Heart right ventricle (tissue), 16 donors: ENCODE results near the gene TP63. TPM values are rescaled to one million over a fixed set of nuclear protein-coding genes. Genes with fewer than 3 reads are reported as not detected.

ENCODE experiments used
- ATAC-seq, 8 donors: fragments of 200-7000 bp; cut with Tn5 transposase; one replicate each; pipeline ENCODE4 v1.9.1; 2020; ENCODE audit warnings: mild to moderate bottlenecking in 8 of 8, moderate library complexity in 8 of 8, moderate number of reproducible peaks in 1 of 8
- DNase-seq, 2 donors: peaks; one replicate each; pipeline ENCODE4 v3.0.0-alpha.2; 2020
- H3K27ac ChIP-seq, 10 donors: fragments of 200-600 bp; sonication (generic) in 2 of 10; one replicate each; pipeline versions ENCODE4 v1.5.0 to v1.8.0; 2020 to 2022; ENCODE audit warnings: mild to moderate bottlenecking in 3 of 10
- H3K27me3 ChIP-seq, 7 donors: fragments of 200-600 bp; one replicate each; pipeline ENCODE4 v1.8.0; 2021 to 2022; ENCODE audit warnings: mild to moderate bottlenecking in 2 of 7
- H3K36me3 ChIP-seq, 9 donors: fragments of 200-600 bp; sonication (generic) in 1 of 9; one replicate each; pipeline versions ENCODE4 v1.5.0 to v1.8.0; 2020 to 2022; ENCODE audit warnings: mild to moderate bottlenecking in 2 of 9
- H3K4me1 ChIP-seq, 9 donors: fragments of 200-600 bp; sonication (generic) in 1 of 9; one replicate each; pipeline versions ENCODE4 v1.5.0 to v1.8.0; 2020 to 2022; ENCODE audit warnings: mild to moderate bottlenecking in 4 of 9
- H3K4me3 ChIP-seq, 10 donors: fragments of 200-600 bp; sonication (generic) in 2 of 10; one replicate each; pipeline versions ENCODE4 v1.5.0 to v1.8.0; 2020 to 2022; ENCODE audit warnings: mild to moderate bottlenecking in 7 of 10, moderate library complexity in 2 of 10
- H3K9me3 ChIP-seq, 11 donors: fragments of 200-600 bp in 10 of 11; sonication (generic) in 2 of 11; one replicate each; pipeline versions ENCODE4 v1.5.0 to v1.8.0; 2013 to 2022; ENCODE audit warnings: mild to moderate bottlenecking in 2 of 11, control low read depth in 1 of 11, moderate library complexity in 1 of 11
- CTCF ChIP-seq, 9 donors: fragments of 200-600 bp; sonication (generic) in 2 of 9; IDR thresholded peaks; one replicate each; pipeline versions ENCODE4 v1.5.0 to v1.8.0; 2021 to 2022; ENCODE audit warnings: antibody characterized with exemption in 9 of 9, mild to moderate bottlenecking in 5 of 9, moderate library complexity in 1 of 9
- WGBS, 2 donors: extraction: QIAGEN DNeasy Blood & Tissue Kit; methylation state at CpG; one replicate each; pipeline ENCODE4 v1.1.7; 2013; ENCODE audit warnings: inconsistent platforms in 1 of 2; 5-methylcytosine and 5-hydroxymethylcytosine counted together
- intact Hi-C, 10 donors: fragments of 100-400 bp; cut with DNase I; formaldehyde crosslinking; loops; one replicate each; pipeline versions ENCODE4 v1.11.1 to v1.14.2; 2022
- polyA plus RNA-seq, 2 donors: library from polyadenylated mRNA; stranded (reverse); fragments of 200-250 nt; gene quantifications; one replicate each; pipeline ENCODE4 v1.2.3, GENCODE V29; 2013
- total RNA-seq, 10 donors: library from RNA; stranded (reverse); fragmentation: NEBNext Ultra II Directional in 3 of 10; extraction: Animal tissue kit (Norgen Biotek cat#: 25700) in 3 of 10; gene quantifications; one replicate each; pipeline versions ENCODE4 v1.2.1 to v1.2.4, GENCODE V29; 2021 to 2023
- donor health status: Arrhythmogenic right ventricular cardiomyopathy.
- donor health status: ischemic (EF 13 %, LVEDD 7.1; RV severe dilation, severe dysfunction).
- donor health status: healthy with polysubstance abuse.
- donor health status: DM: no; HTN: yes; CAD: no.
- donor health status: DM: no; HTN: no; CAD: no.
- donor health status: ischemic (EF 25% LVEDD 6.9; RV normal size, moderate dysfunction).
- donor health status: ischemic (EF 25% LVEDD 5.7; RV mildly dilated, moderate dysfunction).
- donor health status: healthy.
- donor health status: DM: yes; HTN: yes; CAD: no.
- donor health status: Ischemic cardiomyopathy.
- donor health status: ischemic (EF 35%, LVEDD 5.7; RV mildly dilated, moderate dysfunction).
- donor health status: nonischemic (EF 11% LVEDD 7.7; RV severe dilation, severe dysfunction).
- donor health status: DM: yes; HTN: yes; CAD: no.
- donor health status: PGD.
- donor health status: ischemic (EF 29% LVEDD 5.4; RV normal size, mild dysfunction).
- donor health status: nonischemic (EF 23%, LVEDD 6.1; RV moderate dilation, normal function).

The TP63 gene
- total and polyA plus RNA-seq, 12 donors = 0.07 to 1.5 (median 0.49) TPM

- TF ChIP-seq CTCF (IDR thresholded peaks at IDR 0.05) = no peak
- Histone ChIP-seq H3K27ac (no peak overlapping the region), H3K9me3 (no peaks in the 10 kb centered on the region), H3K4me3 (no peak overlapping the region), H3K36me3 (no peaks in the 10 kb centered on the region), H3K4me1 (no peaks in the 10 kb centered on the region), H3K27me3 (no peaks in the 10 kb centered on the region)
- DNase-seq = no peak
- ATAC-seq = no peak
- 92 to 96% methylated on average over 5 of the region's 5 CpGs for WGBS, 2 donors
- intact Hi-C loops = no loop called here
These were observed 203.3 kb downstream of the TP63 start for GRCh38 chr3:189834462-189834861.

- no peaks in the 10 kb centered on the region for H3K4me1 ChIP-seq
- no peaks in the 10 kb centered on the region for H3K27me3 ChIP-seq
- no peak for TF ChIP-seq CTCF (IDR thresholded peaks at IDR 0.05)
- no peaks in the 10 kb centered on the region for H3K36me3 ChIP-seq
- no peaks in the 10 kb centered on the region for H3K9me3 ChIP-seq
- no peak for ATAC-seq
- intact Hi-C loops = no loop called here
- H3K4me3 ChIP-seq = no peak overlapping the region
- no peak overlapping the region for H3K27ac ChIP-seq
- whole genome bisulfite sequencing, 2 donors = 78 to 80% methylated on average over 5 of the region's 5 CpGs
- no peak for DNase-seq
These were observed 205.6 kb downstream of the TP63 start for GRCh38 chr3:189836795-189837194.

- TF ChIP-seq CTCF (IDR thresholded peaks at IDR 0.05) = no peak
- H3K9me3 ChIP-seq = no peaks in the 10 kb centered on the region
- DNase-seq (no peak), ATAC-seq (no peak)
- H3K27ac ChIP-seq = no peak overlapping the region
- no peaks in the 10 kb centered on the region for H3K27me3 ChIP-seq
- H3K4me1 ChIP-seq = no peaks in the 10 kb centered on the region
- H3K4me3 ChIP-seq = no peak overlapping the region
- WGBS, 2 donors = 76 to 85% methylated on average over 6 of the region's 6 CpGs
- intact Hi-C loops = no loop called here
- no peaks in the 10 kb centered on the region for H3K36me3 ChIP-seq
These were observed 207.1 kb downstream of the TP63 start for GRCh38 chr3:189838291-189838690.

GRCh38 chr3:189839576-189839975 lies 208.4 kb downstream of the TP63 start:
- intact Hi-C loops = no loop called here
- DNase-seq (no peak), ATAC-seq (peak in 1 of 8 donors; percentile 39)
- WGBS, 2 donors = 70 to 78% methylated on average over 2 of the region's 2 CpGs
- Histone ChIP-seq H3K36me3 (no peaks in the 10 kb centered on the region), H3K27ac (no peak overlapping the region), H3K27me3 (no peaks in the 10 kb centered on the region), H3K9me3 (no peaks in the 10 kb centered on the region), H3K4me3 (no peak overlapping the region), H3K4me1 (no peaks in the 10 kb centered on the region)
- no peak for TF ChIP-seq CTCF (IDR thresholded peaks at IDR 0.05)
